CD14-positive monocyte (primary cell): Measurements from ENCODE around the gene SMARCAD1. TPM values are rescaled to one million over a fixed set of nuclear protein-coding genes. Genes with fewer than 3 reads are reported as not detected.

Experiments used
- DNase-seq, 3 donors: peaks; one replicate each; pipeline ENCODE4 v3.0.0-alpha.2; 2011 to 2022
- H2AFZ ChIP-seq: 2 replicates; pipeline ENCODE4 v1.6.0; 2012; ENCODE audit warnings: mild to moderate bottlenecking, low read depth, low read length, inconsistent platforms; ENCODE audit not compliant: insufficient read depth, poor library complexity, severe bottlenecking
- H3K27ac ChIP-seq, 2 donors: 1 replicate in 1 of 2; 2 replicates in 1 of 2; pipeline ENCODE4 v1.5.1; 2012 to 2013; ENCODE audit warnings: low read length in 2 of 2, control low read depth in 1 of 2, inconsistent platforms in 1 of 2, low read depth in 1 of 2, mild to moderate bottlenecking in 1 of 2
- H3K27me3 ChIP-seq, 2 donors: one replicate each; pipeline versions ENCODE4 v1.6.0 to v1.6.1; 2011 to 2013; ENCODE audit warnings: low read length in 2 of 2; ENCODE audit not compliant: control insufficient read depth in 2 of 2, insufficient read depth in 2 of 2
- H3K36me3 ChIP-seq, 2 donors: replicated peaks in 1 of 2; 1 replicate in 1 of 2; 2 replicates in 1 of 2; pipeline versions ENCODE4 v1.5.1 to v1.6.1; 2012 to 2013; ENCODE audit warnings: low read length in 2 of 2, control low read depth in 1 of 2, inconsistent platforms in 1 of 2, mild to moderate bottlenecking in 1 of 2; ENCODE audit not compliant: insufficient read depth in 2 of 2, control insufficient read depth in 1 of 2
- H3K4me1 ChIP-seq, 2 donors: 1 replicate in 1 of 2; 2 replicates in 1 of 2; pipeline versions ENCODE4 v1.5.1 to v1.6.1; 2012 to 2013; ENCODE audit warnings: low read length in 2 of 2, control low read depth in 1 of 2, inconsistent platforms in 1 of 2, mild to moderate bottlenecking in 1 of 2, moderate library complexity in 1 of 2; ENCODE audit not compliant: insufficient read depth in 2 of 2, control insufficient read depth in 1 of 2
- H3K4me2 ChIP-seq: replicated peaks from 2 replicates; pipeline ENCODE3; 2012; ENCODE audit warnings: low read length, moderate library complexity, mild to moderate bottlenecking; ENCODE audit not compliant: poor library complexity, severe bottlenecking; ENCODE audit errors: extremely low read depth
- H3K4me3 ChIP-seq, 3 experiments: fragments of 200-600 bp in 1 of 3; sonication (generic) in 1 of 3; replicated peaks in 1 of 3; 1 replicate in 2 of 3; 2 replicates in 1 of 3; pipeline ENCODE4 v1.5.1; 2011 to 2013; ENCODE audit warnings: low read length in 3 of 3, mild to moderate bottlenecking in 3 of 3, control low read depth in 2 of 3, low read depth in 2 of 3, inconsistent platforms in 1 of 3, moderate library complexity in 1 of 3
- H3K79me2 ChIP-seq: 2 replicates; pipeline ENCODE4 v1.6.0; 2012; ENCODE audit warnings: mild to moderate bottlenecking, control low read depth, inconsistent platforms, low read length, moderate library complexity; ENCODE audit not compliant: insufficient read depth
- H3K9ac ChIP-seq: 2 replicates; pipeline ENCODE4 v1.6.0; 2017; ENCODE audit warnings: low read length, mild to moderate bottlenecking; ENCODE audit not compliant: insufficient read depth, poor library complexity, severe bottlenecking
- H3K9me3 ChIP-seq, 2 donors: replicated peaks in 1 of 2; 1 replicate in 1 of 2; 2 replicates in 1 of 2; pipeline versions ENCODE4 v1.5.1 to v1.6.1; 2012 to 2013; ENCODE audit warnings: low read length in 2 of 2, control low read depth in 1 of 2; ENCODE audit not compliant: control insufficient read depth in 1 of 2, insufficient read depth in 1 of 2
- H4K20me1 ChIP-seq: 2 replicates; pipeline ENCODE4 v1.6.0; 2012; ENCODE audit warnings: mild to moderate bottlenecking, low read length, control low read depth, moderate library complexity; ENCODE audit not compliant: insufficient read depth
- H3K27ac Mint-ChIP-seq, 7 donors: one replicate each; pipeline ENCODE4 v1.8.0; 2020; ENCODE audit warnings: mild to moderate bottlenecking in 7 of 7, mixed read lengths in 7 of 7, moderate library complexity in 6 of 7, inconsistent platforms in 2 of 7
- H3K27me3 Mint-ChIP-seq, 3 donors: one replicate each; pipeline ENCODE4 v1.8.0; 2021 to 2022; ENCODE audit warnings: low read depth in 3 of 3, mild to moderate bottlenecking in 3 of 3, mixed read lengths in 3 of 3, moderate library complexity in 3 of 3, inconsistent platforms in 1 of 3
- H3K36me3 Mint-ChIP-seq, 2 donors: one replicate each; pipeline ENCODE4 v1.8.0; 2020; ENCODE audit warnings: mixed read lengths in 2 of 2, inconsistent platforms in 1 of 2, mild to moderate bottlenecking in 1 of 2
- H3K4me1 Mint-ChIP-seq: one replicate; pipeline ENCODE4 v1.8.0; 2020; ENCODE audit warnings: mild to moderate bottlenecking, mixed read lengths
- H3K4me3 Mint-ChIP-seq, 2 donors: one replicate each; pipeline ENCODE4 v1.8.0; 2020; ENCODE audit warnings: mild to moderate bottlenecking in 2 of 2, mixed read lengths in 2 of 2, moderate library complexity in 1 of 2
- H3K9me3 Mint-ChIP-seq, 7 donors: one replicate each; pipeline ENCODE4 v1.8.0; 2020 to 2022; ENCODE audit warnings: mixed read lengths in 7 of 7, mild to moderate bottlenecking in 6 of 7, moderate library complexity in 6 of 7, inconsistent platforms in 2 of 7
- WGBS: methylation state at CpG from one replicate; pipeline ENCODE4 v1.1.5; 2013; ENCODE audit warnings: missing lambda C conversion rate; ENCODE audit not compliant: insufficient coverage; 5-methylcytosine and 5-hydroxymethylcytosine counted together
- intact Hi-C, 2 donors: fragments of 100-400 bp; cut with micrococcal nuclease; formaldehyde crosslinking; loops; one replicate each; pipeline versions ENCODE4 v1.15.0 to v1.15.1; 2023
- polyA plus RNA-seq, 3 donors: library from polyadenylated mRNA; depleted of rRNA in 1 of 3; unstranded in 2 of 3; stranded (reverse) in 1 of 3; fragments of 300-500 nt in 2 of 3; fragments of >200 nt in 1 of 3; fragmentation: Illumina TruSeq in 2 of 3; gene quantifications; 1 replicate in 2 of 3; 2 replicates in 1 of 3; pipeline ENCODE4 v1.2.3, GENCODE V29; 2012 to 2021
- TF ChIP-seq, protein P1 (sequence below): fragments of 200-600 bp; IDR thresholded peaks from one replicate; pipeline ENCODE4 v1.8.0; 2022; ENCODE audit warnings: antibody characterized with exemption, mild to moderate bottlenecking

Gene SMARCAD1
- polyA plus RNA-seq, 3 donors: 4.9 to 7.0 (median 6.6) TPM

DNA sequence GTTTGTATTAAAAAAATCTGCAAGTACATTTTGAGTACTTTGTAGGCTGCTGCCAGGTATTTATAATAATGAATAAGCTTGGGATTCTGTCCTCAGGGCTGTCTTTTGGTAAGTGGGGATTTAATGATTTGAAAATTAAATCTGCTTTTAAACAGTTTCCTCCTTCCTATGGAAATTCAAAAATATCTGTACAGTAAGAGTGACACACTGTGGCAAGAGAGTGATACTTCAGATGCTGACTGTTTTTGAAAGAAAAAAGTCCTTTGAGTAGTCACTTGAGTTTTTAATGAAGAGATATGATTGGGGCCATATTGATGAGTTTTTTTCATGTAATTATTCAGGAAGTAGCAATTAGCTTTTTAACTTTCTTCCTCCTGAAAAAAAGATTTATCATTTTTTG is 49.2 kb downstream of the SMARCAD1 start:
- no peaks in the 10 kb centered on the region for H3K27me3 Mint-ChIP-seq
- no peaks in the 10 kb centered on the region for H3K9me3 Mint-ChIP-seq
- H3K27ac Mint-ChIP-seq: no peak overlapping the region
- Histone ChIP-seq H4K20me1 (no peaks in the 10 kb centered on the region), H3K36me3 (peaks cover 18 to 44% of the 10 kb centered on the region in 2 donors), H3K27ac (no peak overlapping the region), H3K9ac (no peak overlapping the region), H2AFZ (no peak overlapping the region), H3K79me2 (no peaks in the 10 kb centered on the region), H3K4me2 (no peak overlapping the region), H3K4me3 (no peak overlapping the region), H3K9me3 (no peaks in the 10 kb centered on the region), H3K4me1 (no peaks in the 10 kb centered on the region), H3K27me3 (no peaks in the 10 kb centered on the region)
- no peak for DNase-seq
- peaks cover 43 to 45% of the 10 kb centered on the region in 2 donors for H3K36me3 Mint-ChIP-seq
- TF ChIP-seq, protein P1, sequence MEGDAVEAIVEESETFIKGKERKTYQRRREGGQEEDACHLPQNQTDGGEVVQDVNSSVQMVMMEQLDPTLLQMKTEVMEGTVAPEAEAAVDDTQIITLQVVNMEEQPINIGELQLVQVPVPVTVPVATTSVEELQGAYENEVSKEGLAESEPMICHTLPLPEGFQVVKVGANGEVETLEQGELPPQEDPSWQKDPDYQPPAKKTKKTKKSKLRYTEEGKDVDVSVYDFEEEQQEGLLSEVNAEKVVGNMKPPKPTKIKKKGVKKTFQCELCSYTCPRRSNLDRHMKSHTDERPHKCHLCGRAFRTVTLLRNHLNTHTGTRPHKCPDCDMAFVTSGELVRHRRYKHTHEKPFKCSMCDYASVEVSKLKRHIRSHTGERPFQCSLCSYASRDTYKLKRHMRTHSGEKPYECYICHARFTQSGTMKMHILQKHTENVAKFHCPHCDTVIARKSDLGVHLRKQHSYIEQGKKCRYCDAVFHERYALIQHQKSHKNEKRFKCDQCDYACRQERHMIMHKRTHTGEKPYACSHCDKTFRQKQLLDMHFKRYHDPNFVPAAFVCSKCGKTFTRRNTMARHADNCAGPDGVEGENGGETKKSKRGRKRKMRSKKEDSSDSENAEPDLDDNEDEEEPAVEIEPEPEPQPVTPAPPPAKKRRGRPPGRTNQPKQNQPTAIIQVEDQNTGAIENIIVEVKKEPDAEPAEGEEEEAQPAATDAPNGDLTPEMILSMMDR: no peak
- no peaks in the 10 kb centered on the region for H3K4me1 Mint-ChIP-seq
- H3K4me3 Mint-ChIP-seq: no peak overlapping the region
- intact Hi-C loops: no loop called here

DNA sequence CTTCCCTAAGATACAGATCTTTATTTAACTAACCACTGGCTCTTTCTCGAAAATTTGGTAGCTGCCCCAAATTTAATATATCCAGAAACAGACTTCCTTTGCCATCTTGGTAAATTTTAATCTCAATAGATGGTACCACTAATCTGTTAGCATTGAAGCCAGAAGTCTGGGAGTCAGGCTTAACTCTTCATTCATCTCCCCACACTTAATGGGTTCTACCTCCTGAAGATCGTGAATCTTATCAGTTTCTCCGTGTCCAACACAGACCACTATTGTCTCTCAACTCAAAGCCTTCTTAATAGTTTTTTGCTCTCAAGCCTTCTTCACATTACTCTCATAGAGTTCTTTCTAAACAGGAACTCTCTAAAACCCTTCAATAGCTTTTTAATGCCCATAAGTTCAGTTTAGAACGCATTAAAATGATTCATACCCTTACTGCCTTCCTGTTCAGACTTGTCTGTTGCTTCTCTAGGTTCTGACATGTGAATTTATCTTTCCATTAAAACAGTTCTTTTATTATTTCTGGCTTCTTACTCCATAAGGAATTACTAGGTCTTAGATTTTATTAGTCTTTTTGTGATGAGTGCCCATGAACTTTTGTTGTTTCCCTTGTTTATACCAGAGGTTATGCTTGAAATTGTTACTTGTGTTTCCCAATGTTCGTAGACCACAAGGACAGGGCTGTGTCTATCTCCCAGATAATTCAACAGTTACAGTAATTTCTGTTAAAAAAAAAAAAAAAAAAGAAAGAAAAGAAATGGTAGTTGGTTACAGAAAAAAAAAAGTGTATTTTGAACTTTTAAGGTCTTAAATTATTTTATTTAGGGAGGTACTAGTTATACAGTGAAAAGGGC is 54.7 kb downstream of the SMARCAD1 start:
- H3K27ac ChIP-seq: no peak overlapping the region
- Mint-ChIP-seq H3K9me3 (no peaks in the 10 kb centered on the region), H3K36me3 (peaks cover 35 to 42% of the 10 kb centered on the region in 2 donors), H3K4me1 (no peaks in the 10 kb centered on the region), H3K4me3 (no peak overlapping the region), H3K27me3 (no peaks in the 10 kb centered on the region), H3K27ac (no peak overlapping the region)
- H3K4me3 ChIP-seq: no peak overlapping the region
- H3K79me2 ChIP-seq: no peaks in the 10 kb centered on the region
- H3K27me3 ChIP-seq: no peaks in the 10 kb centered on the region
- no peak overlapping the region for H3K4me2 ChIP-seq
- no peak for DNase-seq
- no peak overlapping the region for H3K9ac ChIP-seq
- H3K36me3 ChIP-seq: peaks cover 19 to 46% of the 10 kb centered on the region in 2 donors
- TF ChIP-seq, protein P1: no peak
- H4K20me1 ChIP-seq: no peaks in the 10 kb centered on the region
- no peaks in the 10 kb centered on the region for H3K9me3 ChIP-seq
- no peak overlapping the region for H2AFZ ChIP-seq
- no peaks in the 10 kb centered on the region for H3K4me1 ChIP-seq
- intact Hi-C loops: no loop called here
- 100% methylated on average over 2 of the region's 5 CpGs for WGBS
